ENCODE results near the gene MAPK7. TPM values are rescaled to one million over a fixed set of nuclear protein-coding genes. Genes with fewer than 3 reads are reported as not detected.

The MAPK7 gene
- total and polyA plus RNA-seq, 2 of the 8 experiments (the other 6 are each of a cell fraction or from before 2014, with no cell fraction given), result 15.2 to 28.1 TPM

- no peak overlapping the region for H3K4ac ChIP-seq (replicated peaks; ENCODE audit: insufficient read length, low read depth, low read length)
- no peaks in the 10 kb centered on the region for H3K79me1 ChIP-seq (ENCODE audit: low read depth, low read length)
- H2BK15ac ChIP-seq (ENCODE audit: low read length), result no peak overlapping the region
- H3K18ac ChIP-seq (ENCODE audit: extremely low read depth, low read length), result no peak overlapping the region
- no peaks in the 10 kb centered on the region for H3K9me3 ChIP-seq (ENCODE audit: insufficient read depth in 2 of 2, low read depth in 1 of 2, low read length in 1 of 2)
- peaks cover 2 to 9% (median 5%) of the 10 kb centered on the region in 4 experiments; a peak in 6 of 7 replicates for H3K4me1 ChIP-seq (replicated peaks in 1 of 4; ENCODE audit: control insufficient read depth in 3 of 4, insufficient read depth in 4 of 4, low read length in 3 of 4)
- no peak overlapping the region for H3K56ac ChIP-seq (replicated peaks; ENCODE audit: insufficient read length, low read depth, low read length)
- H3K79me2 ChIP-seq (ENCODE audit: control insufficient read depth in 1 of 2, insufficient read depth in 2 of 2, low read length in 2 of 2), result no peaks in the 10 kb centered on the region
- FAIRE-seq (no peak), DNase-seq (ENCODE audit: low read depth in 1 of 2, low spot score in 2 of 2) (no peak)
- H3K27me3 ChIP-seq (replicated peaks in 1 of 4; ENCODE audit: control insufficient read depth in 3 of 4, extremely low read depth in 1 of 4, insufficient read depth in 3 of 4, low read length in 3 of 4), result no peaks in the 10 kb centered on the region
- ChIA-PET POLR2A (ENCODE audit: partially characterized antibody) (interaction anchor here (0.5 to 1.7 kb wide), 3 partner anchors 10 to 67 kb away, joined by 3 to 4 read pairs (median 3); no protein-coding TSS in a partner anchor), CTCF (ENCODE audit: partially characterized antibody) (interaction anchor here (0.7 to 2.2 kb wide), 6 partner anchors 11 to 360 kb away, joined by 3 to 6 read pairs (median 4); partner anchors contain the start of gene B9D1)
- H4K20me1 ChIP-seq (replicated peaks in 1 of 2; ENCODE audit: control insufficient read depth in 1 of 2, insufficient read depth in 2 of 2, low read length in 2 of 2), result peaks cover 0 to 1% of the 10 kb centered on the region in 2 experiments
- no peak overlapping the region for H4K91ac ChIP-seq (replicated peaks; ENCODE audit: insufficient read length, low read length)
- no peak overlapping the region for H2BK120ac ChIP-seq (replicated peaks; ENCODE audit: low read depth, low read length)
- H3K4me3 ChIP-seq (ENCODE audit: extremely low read depth in 1 of 4, insufficient read depth in 2 of 4, low read depth in 3 of 4, low read length in 4 of 4), result no peak overlapping the region
- no peak overlapping the region for H4K5ac ChIP-seq (ENCODE audit: insufficient read length, low read depth, low read length)
- H3K36me3 ChIP-seq (ENCODE audit: control insufficient read depth in 2 of 4, insufficient read depth in 4 of 4, low read length in 3 of 4), result no peaks in the 10 kb centered on the region
- H2BK5ac ChIP-seq (ENCODE audit: low read depth, low read length), result no peak overlapping the region
- WGBS, 2 experiments (ENCODE audit: extremely low coverage in 1 of 2, insufficient coverage in 1 of 2, insufficient read length in 1 of 2, insufficient replicate concordance in 2 of 2, low coverage in 1 of 2, low lambda C conversion rate in 2 of 2, missing lambda C conversion rate in 1 of 2), result 100% methylated on average over 1 of the region's 1 CpG; no CpG with 5 or more reads in 1 of the 2 experiments
- no peak overlapping the region for H3K23ac ChIP-seq (ENCODE audit: insufficient read length)
- no peak overlapping the region for H3K9ac ChIP-seq (replicated peaks in 1 of 4; ENCODE audit: extremely low read depth in 1 of 4, low read depth in 3 of 4, low read length in 3 of 4)
- TF ChIP-seq KDM5A (IDR thresholded peaks at IDR 0.05; ENCODE audit: low read length), result no peak
- no peak for TF ChIP-seq POLR2AphosphoS5 (IDR thresholded peaks at IDR 0.05; ENCODE audit: low read depth, low read length)
- TF ChIP-seq CHD2 (IDR thresholded peaks at IDR 0.05; ENCODE audit: low read length), result no peak
- no peak overlapping the region for H4K8ac ChIP-seq (ENCODE audit: extremely low read depth, insufficient read depth, low read length)
- H2AK5ac ChIP-seq (ENCODE audit: low read depth, low read length), result no peak overlapping the region
- H3K27ac ChIP-seq (ENCODE audit: low read depth, low read length), result no peak overlapping the region
- H2AFZ ChIP-seq (ENCODE audit: low read length), result no peak overlapping the region
- no peak overlapping the region for H2BK12ac ChIP-seq (ENCODE audit: low read depth, low read length)
- H2BK20ac ChIP-seq (ENCODE audit: low read length), result no peak overlapping the region
- H3K14ac ChIP-seq (ENCODE audit: insufficient read length), result no peak overlapping the region
- peaks cover 7% of the 10 kb centered on the region; the same call in 1 of the 2 replicates for H3K23me2 ChIP-seq (ENCODE audit: low read depth, low read length)
- no peak overlapping the region for H3K4me2 ChIP-seq (ENCODE audit: insufficient read depth in 1 of 2, low read depth in 2 of 2, low read length in 2 of 2)
Observed at GRCh38 chr17:19402171-19402570, 23.9 kb downstream of the MAPK7 start.

All from H1 (cell line).